Gastroesophageal sphincter (tissue), 4 donors: Measurements from ENCODE around the gene GNPTAB. TPM values are rescaled to one million over a fixed set of nuclear protein-coding genes. Genes with fewer than 3 reads are reported as not detected.
"Not testable (repeated sequence)": the region's sequence is repeated elsewhere in the genome, so short reads cannot be mapped to it uniquely, and the experiment has no call there.

Experiments
- ATAC-seq: fragments of 150-250 bp; one replicate; pipeline ENCODE4 v1.9.1; 2016; ENCODE audit warnings: mild to moderate bottlenecking, moderate library complexity
- H3K27ac ChIP-seq, 4 donors: fragments of 200-600 bp; sonication (generic) in 3 of 4; 1 replicate in 3 of 4; 2 replicates in 1 of 4; pipeline ENCODE4 v1.5.1; 2016 to 2019
- H3K27me3 ChIP-seq: fragments of 200-600 bp; sonication (generic); one replicate; pipeline ENCODE4 v1.5.1; 2019
- H3K36me3 ChIP-seq, 2 donors: fragments of 200-600 bp; sonication (generic); one replicate each; pipeline ENCODE4 v1.5.1; 2019; ENCODE audit warnings: control low read depth in 1 of 2
- H3K4me1 ChIP-seq, 3 donors: fragments of 200-600 bp; sonication (generic); 1 replicate in 2 of 3; 2 replicates in 1 of 3; pipeline ENCODE4 v1.5.1; 2016 to 2019; ENCODE audit warnings: control low read depth in 2 of 3
- H3K4me3 ChIP-seq, 2 donors: fragments of 200-600 bp; sonication (generic); one replicate each; pipeline ENCODE4 v1.5.1; 2019; ENCODE audit warnings: mild to moderate bottlenecking in 1 of 2, moderate library complexity in 1 of 2
- H3K9me3 ChIP-seq, 3 donors: fragments of 200-600 bp; sonication (generic); one replicate each; pipeline ENCODE4 v1.5.1; 2017 to 2019; ENCODE audit warnings: control low read depth in 2 of 3
- EP300 ChIP-seq: sonication (generic); formaldehyde crosslinking; IDR thresholded peaks from one replicate; pipeline ENCODE4 v1.6.1; 2017; ENCODE audit warnings: antibody characterized with exemption, mild to moderate bottlenecking
- POLR2A ChIP-seq, 2 donors: fragments of 450-650 bp; IDR thresholded peaks; one replicate each; pipeline ENCODE4 v1.6.1; 2017; ENCODE audit warnings: antibody characterized with exemption in 2 of 2, mild to moderate bottlenecking in 2 of 2, moderate library complexity in 1 of 2
- POLR2AphosphoS5 ChIP-seq: sonication (generic); formaldehyde crosslinking; IDR thresholded peaks from one replicate; pipeline ENCODE4 v1.6.1; 2017; ENCODE audit warnings: antibody characterized with exemption
- WGBS, 2 donors: methylation state at CpG; one replicate each; pipeline ENCODE4 v1.1.5; 2018; ENCODE audit warnings: low coverage in 1 of 2; 5-methylcytosine and 5-hydroxymethylcytosine counted together
- total RNA-seq, 4 donors: library from RNA; depleted of rRNA; stranded (reverse); fragments of >200 nt; gene quantifications; one replicate each; pipeline ENCODE4 v1.1.0, GENCODE V29; 2016
- TF ChIP-seq, protein P1 (sequence below), 4 experiments: fragments of 200-600 bp in 2 of 4; fragments of 450-650 bp in 2 of 4; sonication (generic) in 1 of 4; IDR thresholded peaks; one replicate each; pipeline ENCODE4 v1.5.1; 2017 to 2019; ENCODE audit warnings: antibody characterized with exemption in 4 of 4, mild to moderate bottlenecking in 2 of 4, moderate library complexity in 2 of 4

GNPTAB gene
- total RNA-seq, 4 donors from 2014 or later = 25.8 to 43.2 (median 36.3) TPM

DNA sequence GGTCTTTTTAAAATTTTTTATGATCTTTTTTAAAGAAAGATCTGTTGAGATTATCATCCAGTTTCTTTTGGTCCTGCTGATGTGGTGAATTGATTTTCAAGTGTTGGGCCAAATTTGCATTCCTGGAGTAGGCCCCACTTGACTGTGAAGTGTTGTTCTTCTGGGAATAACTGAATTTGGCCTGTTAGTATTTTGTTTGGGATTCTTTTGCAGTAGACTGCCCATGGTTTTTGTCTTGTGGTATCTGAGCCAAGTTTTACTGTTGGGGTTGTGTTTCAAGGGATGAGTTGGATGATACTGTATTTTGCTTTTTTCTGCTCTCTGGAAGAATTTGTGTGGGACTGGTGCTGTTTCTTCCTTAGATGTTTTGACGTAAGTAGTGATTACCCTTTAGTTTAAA is 87.5 kb downstream of the GNPTAB start:
- no peak for TF ChIP-seq EP300
- TF ChIP-seq POLR2A (IDR thresholded peaks at IDR 0.05) = no peak
- TF ChIP-seq POLR2AphosphoS5 = no peak
- TF ChIP-seq, protein P1, sequence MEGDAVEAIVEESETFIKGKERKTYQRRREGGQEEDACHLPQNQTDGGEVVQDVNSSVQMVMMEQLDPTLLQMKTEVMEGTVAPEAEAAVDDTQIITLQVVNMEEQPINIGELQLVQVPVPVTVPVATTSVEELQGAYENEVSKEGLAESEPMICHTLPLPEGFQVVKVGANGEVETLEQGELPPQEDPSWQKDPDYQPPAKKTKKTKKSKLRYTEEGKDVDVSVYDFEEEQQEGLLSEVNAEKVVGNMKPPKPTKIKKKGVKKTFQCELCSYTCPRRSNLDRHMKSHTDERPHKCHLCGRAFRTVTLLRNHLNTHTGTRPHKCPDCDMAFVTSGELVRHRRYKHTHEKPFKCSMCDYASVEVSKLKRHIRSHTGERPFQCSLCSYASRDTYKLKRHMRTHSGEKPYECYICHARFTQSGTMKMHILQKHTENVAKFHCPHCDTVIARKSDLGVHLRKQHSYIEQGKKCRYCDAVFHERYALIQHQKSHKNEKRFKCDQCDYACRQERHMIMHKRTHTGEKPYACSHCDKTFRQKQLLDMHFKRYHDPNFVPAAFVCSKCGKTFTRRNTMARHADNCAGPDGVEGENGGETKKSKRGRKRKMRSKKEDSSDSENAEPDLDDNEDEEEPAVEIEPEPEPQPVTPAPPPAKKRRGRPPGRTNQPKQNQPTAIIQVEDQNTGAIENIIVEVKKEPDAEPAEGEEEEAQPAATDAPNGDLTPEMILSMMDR (IDR thresholded peaks at IDR 0.05) = no peak
- H3K27ac ChIP-seq = no peak overlapping the region
- 75 to 100% methylated on average over 1 of the region's 1 CpG for WGBS, 2 donors
- no peak overlapping the region for H3K4me3 ChIP-seq
- no peak for ATAC-seq
- no peaks in the 10 kb centered on the region for H3K9me3 ChIP-seq
- peaks cover 3 to 77% of the 10 kb centered on the region in 2 donors for H3K36me3 ChIP-seq
- no peaks in the 10 kb centered on the region for H3K4me1 ChIP-seq
- H3K27me3 ChIP-seq = no peaks in the 10 kb centered on the region

DNA sequence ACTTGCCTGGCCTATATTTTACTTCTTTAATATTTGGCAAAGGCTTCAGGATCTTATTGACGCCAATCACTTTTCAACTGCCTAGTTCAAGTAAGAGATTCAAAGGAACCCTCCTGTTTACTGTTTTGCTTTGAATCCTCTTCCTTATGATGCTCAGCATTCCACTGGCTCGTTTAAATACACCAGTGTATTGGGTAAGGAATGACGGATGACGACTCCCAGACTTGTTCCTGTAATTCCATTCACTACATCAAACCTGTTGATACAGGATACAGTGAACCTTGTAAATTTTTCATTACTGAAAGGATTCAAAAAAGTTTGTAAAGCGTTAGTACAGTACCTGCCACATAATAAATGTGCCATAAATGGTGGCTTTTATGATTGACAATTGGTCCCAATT is 89.8 kb downstream of the GNPTAB start:
- H3K4me1 ChIP-seq = no peaks in the 10 kb centered on the region
- 76 to 81% methylated on average over 4 to 5 of the region's 5 CpGs for WGBS, 2 donors

DNA sequence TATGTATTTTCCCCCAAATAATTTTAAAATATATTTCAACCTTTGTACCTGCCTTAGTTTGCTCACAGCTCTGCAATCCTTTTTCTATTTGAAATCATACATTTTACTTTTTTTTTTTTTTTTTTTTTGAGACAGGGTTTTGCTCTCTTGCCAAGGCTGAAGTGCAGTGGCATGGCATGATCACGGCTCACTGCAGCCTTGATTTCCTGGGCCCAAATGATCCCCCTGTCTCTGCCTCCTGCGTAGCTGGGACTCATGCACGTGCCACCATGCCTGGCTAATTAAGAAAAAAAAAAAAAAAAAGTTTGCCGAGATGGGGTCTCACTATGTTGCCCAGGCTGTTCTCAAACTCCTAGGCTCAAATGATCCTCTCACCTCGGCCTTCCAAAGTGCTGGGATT is 90.2 kb downstream of the GNPTAB start:
- Histone ChIP-seq H3K36me3 (peaks cover 0 to 66% of the 10 kb centered on the region in 2 donors), H3K27ac (no peak overlapping the region), H3K27me3 (no peaks in the 10 kb centered on the region), H3K9me3 (no peaks in the 10 kb centered on the region), H3K4me1 (no peaks in the 10 kb centered on the region), H3K4me3 (no peak overlapping the region)
- 92% methylated on average over 4 of the region's 5 CpGs; no CpG with 5 or more reads in 1 of the 2 donors for WGBS, 2 donors
- no peak for ATAC-seq
- TF ChIP-seq POLR2A (IDR thresholded peaks at IDR 0.05) = no peak
- TF ChIP-seq, protein P1 (IDR thresholded peaks at IDR 0.05) = no peak

More for the DNA sequence above, 89.8 kb downstream of the GNPTAB start:
- TF ChIP-seq POLR2A (IDR thresholded peaks at IDR 0.05) (no peak), EP300 (no peak), POLR2AphosphoS5 (no peak)
- TF ChIP-seq, protein P1 (IDR thresholded peaks at IDR 0.05) = no peak
- H3K36me3 ChIP-seq = peaks cover 0 to 70% of the 10 kb centered on the region in 2 donors
- H3K9me3 ChIP-seq = no peaks in the 10 kb centered on the region
- no peak overlapping the region for H3K27ac ChIP-seq
- ATAC-seq = no peak
- no peak overlapping the region for H3K4me3 ChIP-seq
- no peaks in the 10 kb centered on the region for H3K27me3 ChIP-seq

DNA sequence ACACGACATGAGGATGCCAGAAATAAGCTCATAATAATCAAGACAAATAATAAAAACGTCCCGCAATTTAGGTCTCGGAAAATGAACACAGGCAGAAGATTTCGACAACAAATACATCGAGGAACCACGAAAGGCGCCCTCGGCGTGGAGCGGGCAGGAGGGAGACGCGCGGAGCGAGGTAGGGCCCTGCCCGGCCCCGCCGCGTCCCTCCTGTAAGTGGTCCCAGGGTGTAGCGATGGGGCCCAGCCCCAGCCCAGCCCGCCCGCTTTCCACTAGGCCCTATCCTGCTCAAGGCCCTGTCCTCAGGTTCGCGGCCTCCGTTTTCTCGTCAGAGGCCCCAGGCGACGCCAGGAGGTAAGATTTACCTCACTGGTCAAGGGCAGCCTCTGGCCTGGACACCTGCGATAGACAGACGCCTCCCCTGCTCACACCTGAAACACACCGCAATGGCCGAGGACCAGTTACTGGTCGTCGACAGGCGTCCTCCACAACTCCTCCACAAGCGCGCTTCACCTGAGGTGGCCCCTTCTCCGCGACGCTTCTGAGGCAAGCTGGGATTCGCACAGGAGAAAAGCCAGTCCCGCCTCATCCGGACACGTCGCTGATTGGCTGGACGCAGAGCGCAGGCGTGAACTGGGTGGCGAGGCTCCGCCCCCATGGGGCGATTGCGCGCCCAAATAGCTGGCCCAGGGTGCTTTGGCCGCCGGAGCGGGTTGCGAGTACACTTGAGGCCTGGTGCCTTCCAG is 91.7 kb downstream of the GNPTAB start, which contains the start of gene SYCP3:
TSS of gene SYCP3 (minus strand) at position 543 of the 746 bp plus-strand sequence. CDS start 1,527 bp downstream, outside the sequence.
- Histone ChIP-seq H3K4me1 (no peaks in the 10 kb centered on the region), H3K27me3 (no peaks in the 10 kb centered on the region), H3K27ac (no peak within 1 kb of the TSS), H3K9me3 (no peaks in the 10 kb centered on the region), H3K36me3 (peaks cover 0 to 65% of the 10 kb centered on the region in 2 donors), H3K4me3 (no peak within 1 kb of the TSS)
- WGBS, 2 donors = 94 to 100% methylated on average over 8 to 12 of the region's 57 CpGs
- TF ChIP-seq POLR2AphosphoS5 = no peak
- TF ChIP-seq, protein P1 (IDR thresholded peaks at IDR 0.05) = no peak
- TF ChIP-seq EP300 = no peak
- no peak for TF ChIP-seq POLR2A (IDR thresholded peaks at IDR 0.05)
- no peak for ATAC-seq

DNA sequence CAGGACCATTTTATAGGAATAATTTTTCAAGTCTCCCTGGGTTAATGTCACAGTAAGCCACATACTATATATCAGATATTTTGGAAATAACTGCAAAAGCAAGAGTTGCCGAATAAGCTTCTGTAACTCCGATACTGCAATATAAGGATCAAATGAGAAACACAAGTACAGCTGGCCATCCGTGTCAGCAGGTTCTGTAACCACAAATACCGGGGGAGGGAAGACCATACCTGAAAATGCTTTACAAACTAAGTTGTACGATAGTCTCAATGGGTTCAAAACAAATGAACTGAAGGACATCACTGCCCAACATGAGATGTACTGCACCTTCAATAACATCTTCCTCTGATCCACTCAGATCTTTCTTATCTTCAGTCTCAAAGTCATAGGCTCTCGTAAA is 93.3 kb downstream of the GNPTAB start:
- no peak for ATAC-seq
- no peaks in the 10 kb centered on the region for H3K9me3 ChIP-seq
- H3K27ac ChIP-seq = no peak overlapping the region
- H3K4me1 ChIP-seq = no peaks in the 10 kb centered on the region
- TF ChIP-seq, protein P1 (IDR thresholded peaks at IDR 0.05) = no peak
- TF ChIP-seq EP300 = no peak
- no peak for TF ChIP-seq POLR2AphosphoS5
- TF ChIP-seq POLR2A (IDR thresholded peaks at IDR 0.05) = no peak
- H3K4me3 ChIP-seq = no peak overlapping the region
- peaks cover 0 to 70% of the 10 kb centered on the region in 2 donors for H3K36me3 ChIP-seq
- H3K27me3 ChIP-seq = no peaks in the 10 kb centered on the region
- 87 to 90% methylated on average over 5 to 6 of the region's 6 CpGs for WGBS, 2 donors

DNA sequence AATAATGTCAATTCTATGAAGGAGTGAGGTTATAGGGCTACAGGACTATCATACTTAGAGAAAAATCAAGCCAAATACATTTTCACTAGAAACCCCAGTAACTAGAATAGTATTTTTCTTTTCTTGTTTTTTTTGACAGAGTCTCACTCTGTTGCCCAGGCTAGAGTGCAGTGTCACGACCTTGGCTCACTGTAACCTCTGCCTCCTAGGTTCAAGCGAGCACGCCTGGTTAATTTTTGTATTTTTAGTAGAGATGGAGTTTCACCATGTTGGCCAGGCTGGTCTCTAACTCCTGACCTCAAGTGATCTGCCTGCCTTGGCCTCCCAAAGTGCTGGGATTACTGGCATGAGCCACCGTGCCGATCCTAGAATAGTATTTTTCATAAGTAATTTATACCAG is 96.3 kb downstream of the GNPTAB start:
- H3K27ac ChIP-seq = not testable (repeated sequence)
- peaks cover 0 to 81% of the 10 kb centered on the region in 2 donors for H3K36me3 ChIP-seq

More for the DNA sequence above, 96.3 kb downstream of the GNPTAB start:
- H3K9me3 ChIP-seq, H3K4me3 ChIP-seq, H3K4me1 ChIP-seq, ATAC-seq, H3K27me3 ChIP-seq: not testable (repeated sequence)
- 95 to 98% methylated on average over 5 of the region's 5 CpGs for WGBS, 2 donors
